HFFc6 (cell line): ENCODE data around the gene ALAS2. TPM values are rescaled to one million over a fixed set of nuclear protein-coding genes. Genes with fewer than 3 reads are reported as not detected.

Experiments
- DNase-seq: peaks from one replicate; pipeline ENCODE4 v3.0.0-alpha.2; 2018
- H3K27ac Mint-ChIP-seq: 2 replicates; pipeline ENCODE4 v1.8.0; 2020; ENCODE audit warnings: mild to moderate bottlenecking, mixed read lengths
- H3K27me3 Mint-ChIP-seq: 2 replicates; pipeline ENCODE4 v1.8.0; 2021; ENCODE audit warnings: mild to moderate bottlenecking, moderate library complexity, mixed read lengths; ENCODE audit not compliant: insufficient read depth
- H3K36me3 Mint-ChIP-seq: 2 replicates; pipeline ENCODE4 v1.8.0; 2021; ENCODE audit warnings: low read depth, mixed read lengths
- H3K4me1 Mint-ChIP-seq: 2 replicates; pipeline ENCODE4 v1.8.0; 2020; ENCODE audit warnings: low read depth, mixed read lengths
- H3K4me3 Mint-ChIP-seq: 2 replicates; pipeline ENCODE4 v1.8.0; 2020; ENCODE audit warnings: mild to moderate bottlenecking, moderate library complexity, mixed read lengths
- H3K9me3 Mint-ChIP-seq: 2 replicates; pipeline ENCODE4 v1.8.0; 2020; ENCODE audit warnings: mild to moderate bottlenecking, mixed read lengths
- CTCF ChIP-seq: fragments of 200-600 bp; sonication (generic); IDR thresholded peaks from 2 replicates; pipeline ENCODE4 v1.5.0; 2021; ENCODE audit warnings: antibody characterized with exemption, mild to moderate bottlenecking
- total RNA-seq, 6 experiments: library from RNA; stranded (reverse); fragmentation: NEBNext Ultra II Directional; extraction: Animal tissue kit (Norgen Biotek cat#: 25700); gene quantifications; 2 replicates in 1 of 6; 3 replicates in 5 of 6; pipeline ENCODE4 v1.2.3, GENCODE V29; 2021

ALAS2 gene
- total RNA-seq, 6 experiments from 2014 or later = not detected

- H3K4me1 Mint-ChIP-seq = peaks cover 9% of the 10 kb centered on the region; the same call in 1 of the 2 replicates
- H3K27me3 Mint-ChIP-seq = peaks cover 4% of the 10 kb centered on the region
- no peaks in the 10 kb centered on the region for H3K36me3 Mint-ChIP-seq
- H3K4me3 Mint-ChIP-seq = no peak overlapping the region
- H3K9me3 Mint-ChIP-seq = no peaks in the 10 kb centered on the region
- TF ChIP-seq CTCF = no peak
- H3K27ac Mint-ChIP-seq = no peak overlapping the region
- no peak for DNase-seq
Measured at GRCh38 chrX:55028611-55029010, 2.2 kb downstream of the ALAS2 start.

- H3K36me3 Mint-ChIP-seq = no peaks in the 10 kb centered on the region
- TF ChIP-seq CTCF = no peak
- peaks cover 4% of the 10 kb centered on the region for H3K27me3 Mint-ChIP-seq
- peaks cover 9% of the 10 kb centered on the region; the same call in 1 of the 2 replicates for H3K4me1 Mint-ChIP-seq
- no peak overlapping the region for H3K27ac Mint-ChIP-seq
- H3K4me3 Mint-ChIP-seq = no peak overlapping the region
- no peak for DNase-seq
- no peaks in the 10 kb centered on the region for H3K9me3 Mint-ChIP-seq
Measured at GRCh38 chrX:55028040-55028439, 2.7 kb downstream of the ALAS2 start.

GRCh38 chrX:55026840-55027239 is 3.9 kb downstream of the ALAS2 start:
- no peaks in the 10 kb centered on the region for H3K9me3 Mint-ChIP-seq
- peaks cover 4% of the 10 kb centered on the region for H3K27me3 Mint-ChIP-seq
- DNase-seq = no peak
- H3K4me1 Mint-ChIP-seq = peaks cover 9% of the 10 kb centered on the region; the same call in 1 of the 2 replicates
- H3K4me3 Mint-ChIP-seq = no peak overlapping the region
- H3K36me3 Mint-ChIP-seq = no peaks in the 10 kb centered on the region
- no peak for TF ChIP-seq CTCF
- H3K27ac Mint-ChIP-seq = no peak overlapping the region

GRCh38 chrX:55026143-55026542 is 4.6 kb downstream of the ALAS2 start:
- no peak overlapping the region for H3K4me3 Mint-ChIP-seq
- TF ChIP-seq CTCF = no peak
- no peak for DNase-seq
- no peaks in the 10 kb centered on the region for H3K9me3 Mint-ChIP-seq
- peaks cover 9% of the 10 kb centered on the region; the same call in 1 of the 2 replicates for H3K4me1 Mint-ChIP-seq
- no peak overlapping the region for H3K27ac Mint-ChIP-seq
- H3K36me3 Mint-ChIP-seq = no peaks in the 10 kb centered on the region
- H3K27me3 Mint-ChIP-seq = peaks cover 4% of the 10 kb centered on the region

- no peaks in the 10 kb centered on the region; the same call in 1 of the 2 replicates for H3K27me3 Mint-ChIP-seq
- no peak for TF ChIP-seq CTCF
Measured at GRCh38 chrX:55014897-55015299, 15.9 kb downstream of the ALAS2 start.

GRCh38 chrX:55011294-55011693 is 19.5 kb downstream of the ALAS2 start:
- DNase-seq = no peak
- Mint-ChIP-seq H3K4me1 (peaks cover 35% of the 10 kb centered on the region), H3K36me3 (peaks cover 4% of the 10 kb centered on the region), H3K27ac (no peak overlapping the region), H3K4me3 (no peak overlapping the region), H3K27me3 (peaks cover 2% of the 10 kb centered on the region; the same call in 1 of the 2 replicates), H3K9me3 (no peaks in the 10 kb centered on the region)
- TF ChIP-seq CTCF = peak; percentile 68

More at GRCh38 chrX:55014897-55015299, 15.9 kb downstream of the ALAS2 start:
- Mint-ChIP-seq H3K4me1 (peaks cover 2% of the 10 kb centered on the region; the same call in 1 of the 2 replicates), H3K4me3 (no peak overlapping the region), H3K36me3 (no peaks in the 10 kb centered on the region), H3K27ac (no peak overlapping the region), H3K9me3 (no peaks in the 10 kb centered on the region)
- no peak for DNase-seq
